Fibroblast of lung (primary cell): ENCODE data around the gene ZSWIM1.

ENCODE experiments used
- CTCF ChIP-seq, 2 donors: IDR thresholded peaks in 1 of 2; conservative IDR thresholded peaks in 1 of 2; 1 replicate in 1 of 2; 2 replicates in 1 of 2; pipeline ENCODE4 v1.5.1; 2011 to 2012; ENCODE audit warnings: low read length in 2 of 2, control low read depth in 1 of 2, inconsistent platforms in 1 of 2, low read depth in 1 of 2, mild to moderate bottlenecking in 1 of 2
- EZH2 ChIP-seq: IDR thresholded peaks from 2 replicates; pipeline ENCODE4 v1.5.1; 2012; ENCODE audit warnings: low read length, control low read depth, mild to moderate bottlenecking; ENCODE audit errors: missing control alignments

- TF ChIP-seq CTCF (conservative IDR thresholded peaks at IDR 0.05 in 1 of 2, IDR thresholded peaks at IDR 0.05 in 1 of 2; ENCODE audit: low read depth in 1 of 2, low read length in 2 of 2), result no peak
- no peak for TF ChIP-seq EZH2
These were observed 6.5 kb upstream of the ZSWIM1 start for GRCh38 chr20:45874576-45874975.
